OCI-LY1 (cell line): ENCODE data around the gene RAF1.

ENCODE experiments used
- EZH2 ChIP-seq: fragments of 200-600 bp; sonication (generic), shearing (Covaris generic); IDR thresholded peaks from 2 replicates; pipeline ENCODE4 v1.8.0; 2017; ENCODE audit warnings: borderline replicate concordance, mixed run types, mild to moderate bottlenecking, antibody characterized with exemption, low read length, moderate library complexity, mixed read lengths
- TF ChIP-seq, protein P1 (sequence below): fragments of 200-600 bp; sonication (generic), shearing (Covaris generic); IDR thresholded peaks from 2 replicates; pipeline ENCODE4 v1.5.1; 2017; ENCODE audit warnings: mild to moderate bottlenecking, antibody characterized with exemption, low read length, moderate library complexity, mixed read lengths

DNA sequence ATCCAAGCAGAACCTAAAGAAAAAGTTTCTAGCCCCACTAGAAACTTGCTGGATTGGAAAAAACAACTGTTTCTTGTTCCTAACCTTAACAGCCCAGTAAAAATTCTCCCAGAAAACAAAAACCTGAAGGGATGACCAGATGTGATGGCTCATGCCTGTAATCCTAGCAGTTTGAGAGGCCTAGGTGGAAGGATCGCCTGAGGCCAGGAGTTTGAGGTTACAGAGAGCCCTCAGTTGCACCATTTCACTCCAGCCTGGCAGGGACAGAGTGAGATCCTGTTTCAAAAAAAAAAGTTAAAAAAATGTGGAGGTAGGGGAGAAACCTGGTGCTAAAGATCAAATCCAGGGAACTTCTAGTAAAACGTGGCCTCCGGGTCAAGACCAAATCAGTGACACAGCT lies 38.6 kb upstream of the RAF1 start:
- TF ChIP-seq, protein P1, sequence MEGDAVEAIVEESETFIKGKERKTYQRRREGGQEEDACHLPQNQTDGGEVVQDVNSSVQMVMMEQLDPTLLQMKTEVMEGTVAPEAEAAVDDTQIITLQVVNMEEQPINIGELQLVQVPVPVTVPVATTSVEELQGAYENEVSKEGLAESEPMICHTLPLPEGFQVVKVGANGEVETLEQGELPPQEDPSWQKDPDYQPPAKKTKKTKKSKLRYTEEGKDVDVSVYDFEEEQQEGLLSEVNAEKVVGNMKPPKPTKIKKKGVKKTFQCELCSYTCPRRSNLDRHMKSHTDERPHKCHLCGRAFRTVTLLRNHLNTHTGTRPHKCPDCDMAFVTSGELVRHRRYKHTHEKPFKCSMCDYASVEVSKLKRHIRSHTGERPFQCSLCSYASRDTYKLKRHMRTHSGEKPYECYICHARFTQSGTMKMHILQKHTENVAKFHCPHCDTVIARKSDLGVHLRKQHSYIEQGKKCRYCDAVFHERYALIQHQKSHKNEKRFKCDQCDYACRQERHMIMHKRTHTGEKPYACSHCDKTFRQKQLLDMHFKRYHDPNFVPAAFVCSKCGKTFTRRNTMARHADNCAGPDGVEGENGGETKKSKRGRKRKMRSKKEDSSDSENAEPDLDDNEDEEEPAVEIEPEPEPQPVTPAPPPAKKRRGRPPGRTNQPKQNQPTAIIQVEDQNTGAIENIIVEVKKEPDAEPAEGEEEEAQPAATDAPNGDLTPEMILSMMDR: no peak
- TF ChIP-seq EZH2: no peak
